Esophagus squamous epithelium (tissue), 5 donors: ENCODE data around the gene GLDN. TPM values are rescaled to one million over a fixed set of nuclear protein-coding genes. Genes with fewer than 3 reads are reported as not detected.

Experiments
- DNase-seq: peaks from one replicate; lab custom pipeline; 2025; lab: John Stamatoyannopoulos, UW
- H3K27ac ChIP-seq, 4 donors: fragments of 200-600 bp; sonication (generic); one replicate each; pipeline ENCODE4 v1.5.1; 2016 to 2019; ENCODE audit warnings: mild to moderate bottlenecking in 1 of 4
- H3K27me3 ChIP-seq, 4 donors: fragments of 200-600 bp; sonication (generic); 1 replicate in 3 of 4; 2 replicates in 1 of 4; pipeline versions ENCODE4 v1.5.1 to v1.6.0; 2017 to 2021; ENCODE audit warnings: antibody characterized with exemption in 1 of 4
- H3K36me3 ChIP-seq, 3 donors: fragments of 200-600 bp; sonication (generic); one replicate each; pipeline ENCODE4 v1.5.1; 2016 to 2019
- H3K4me1 ChIP-seq, 3 donors: fragments of 200-600 bp; sonication (generic); one replicate each; pipeline ENCODE4 v1.5.1; 2017 to 2019
- H3K4me3 ChIP-seq, 4 donors: fragments of 200-600 bp; sonication (generic); 1 replicate in 3 of 4; 2 replicates in 1 of 4; pipeline ENCODE4 v1.5.1; 2016 to 2019; ENCODE audit warnings: mild to moderate bottlenecking in 2 of 4, moderate library complexity in 1 of 4
- H3K9me3 ChIP-seq, 3 donors: fragments of 200-600 bp; sonication (generic); one replicate each; pipeline ENCODE4 v1.5.1; 2016 to 2019
- POLR2A ChIP-seq, 4 donors: fragments of 450-650 bp; IDR thresholded peaks; one replicate each; pipeline ENCODE4 v1.6.1; 2017; ENCODE audit warnings: antibody characterized with exemption in 4 of 4, mild to moderate bottlenecking in 4 of 4, moderate library complexity in 3 of 4
- WGBS, 2 donors: methylation state at CpG; one replicate each; pipeline ENCODE4 v1.1.5; 2018; 5-methylcytosine and 5-hydroxymethylcytosine counted together
- intact Hi-C: fragments of 100-400 bp; cut with DNase I; formaldehyde crosslinking; loops from one replicate; pipeline ENCODE4 v1.15.0; 2022
- total RNA-seq, 4 donors: library from RNA; depleted of rRNA; stranded (reverse); fragments of >200 nt; gene quantifications; one replicate each; pipeline ENCODE4 v1.1.0, GENCODE V29; 2016
- TF ChIP-seq, protein P1 (sequence below), 6 experiments: fragments of 450-650 bp in 4 of 6; fragments of 200-600 bp in 2 of 6; sonication (generic) in 2 of 6; IDR thresholded peaks; one replicate each; pipeline ENCODE4 v1.5.1; 2016 to 2019; ENCODE audit warnings: antibody characterized with exemption in 6 of 6, mild to moderate bottlenecking in 4 of 6, moderate library complexity in 4 of 6
- donor health status: DM: yes; HTN: yes; CAD: no.

Gene GLDN
- total RNA-seq, 4 donors from 2014 or later = 0.31 to 2.1 (median 0.74) TPM

DNA sequence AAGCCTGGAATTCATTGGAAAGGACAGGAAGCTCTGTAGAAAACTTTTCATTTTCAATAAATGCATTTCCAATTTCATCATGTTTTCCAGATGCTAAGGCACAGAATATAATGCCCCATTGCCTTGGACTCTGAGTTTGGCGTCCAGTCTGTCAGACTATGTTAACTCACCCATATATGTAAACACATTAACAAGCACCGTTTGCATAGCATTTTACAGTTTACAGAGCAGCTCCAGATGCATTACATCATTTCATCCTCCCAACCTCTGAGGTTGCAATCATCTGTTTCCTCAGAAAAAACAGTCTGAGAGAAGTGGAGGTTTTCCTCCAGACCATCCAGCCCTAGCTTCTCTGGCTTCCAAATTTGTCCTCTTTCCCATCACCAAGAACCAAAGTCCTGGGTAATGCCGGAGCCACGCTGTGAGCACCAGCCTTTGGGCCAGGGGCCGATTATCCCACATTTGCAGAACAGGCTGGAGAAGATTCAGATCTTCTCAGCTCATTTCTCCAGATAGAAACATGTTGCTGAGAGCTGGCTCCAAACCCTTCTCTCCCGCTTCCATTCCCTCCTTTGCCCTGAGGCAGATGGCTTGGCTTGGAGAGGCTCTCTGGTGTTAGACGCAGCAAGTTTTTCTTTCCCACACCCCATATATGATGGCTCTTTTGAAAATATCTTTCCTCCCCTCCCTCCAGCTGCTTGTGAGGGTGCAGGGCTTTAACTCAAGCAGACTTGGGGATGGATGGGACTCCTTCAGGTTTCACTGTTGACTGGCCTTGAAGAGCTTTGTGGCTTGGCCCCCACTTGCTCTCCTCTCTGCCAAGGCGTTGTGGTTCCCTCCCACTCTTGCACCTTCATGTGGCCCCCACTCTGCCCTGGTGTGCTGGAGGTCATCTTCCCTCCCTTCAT lies 29.0 kb upstream of the GLDN start:
- Histone ChIP-seq H3K27ac (peak overlapping the region in 2 of 4 donors; percentile 18 to 31), H3K27me3 (peaks cover 0 to 5% (median 0%) of the 10 kb centered on the region in 4 donors), H3K4me1 (peaks cover 3 to 11% (median 8%) of the 10 kb centered on the region in 3 donors), H3K4me3 (no peak overlapping the region), H3K36me3 (no peaks in the 10 kb centered on the region), H3K9me3 (no peaks in the 10 kb centered on the region)
- TF ChIP-seq POLR2A (IDR thresholded peaks at IDR 0.05) = no peak
- TF ChIP-seq, protein P1, sequence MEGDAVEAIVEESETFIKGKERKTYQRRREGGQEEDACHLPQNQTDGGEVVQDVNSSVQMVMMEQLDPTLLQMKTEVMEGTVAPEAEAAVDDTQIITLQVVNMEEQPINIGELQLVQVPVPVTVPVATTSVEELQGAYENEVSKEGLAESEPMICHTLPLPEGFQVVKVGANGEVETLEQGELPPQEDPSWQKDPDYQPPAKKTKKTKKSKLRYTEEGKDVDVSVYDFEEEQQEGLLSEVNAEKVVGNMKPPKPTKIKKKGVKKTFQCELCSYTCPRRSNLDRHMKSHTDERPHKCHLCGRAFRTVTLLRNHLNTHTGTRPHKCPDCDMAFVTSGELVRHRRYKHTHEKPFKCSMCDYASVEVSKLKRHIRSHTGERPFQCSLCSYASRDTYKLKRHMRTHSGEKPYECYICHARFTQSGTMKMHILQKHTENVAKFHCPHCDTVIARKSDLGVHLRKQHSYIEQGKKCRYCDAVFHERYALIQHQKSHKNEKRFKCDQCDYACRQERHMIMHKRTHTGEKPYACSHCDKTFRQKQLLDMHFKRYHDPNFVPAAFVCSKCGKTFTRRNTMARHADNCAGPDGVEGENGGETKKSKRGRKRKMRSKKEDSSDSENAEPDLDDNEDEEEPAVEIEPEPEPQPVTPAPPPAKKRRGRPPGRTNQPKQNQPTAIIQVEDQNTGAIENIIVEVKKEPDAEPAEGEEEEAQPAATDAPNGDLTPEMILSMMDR (IDR thresholded peaks at IDR 0.05) = no peak
- no peak for DNase-seq
- WGBS, 2 donors = 57 to 60% methylated on average over 8 of the region's 8 CpGs
- intact Hi-C loops = no loop called here

DNA sequence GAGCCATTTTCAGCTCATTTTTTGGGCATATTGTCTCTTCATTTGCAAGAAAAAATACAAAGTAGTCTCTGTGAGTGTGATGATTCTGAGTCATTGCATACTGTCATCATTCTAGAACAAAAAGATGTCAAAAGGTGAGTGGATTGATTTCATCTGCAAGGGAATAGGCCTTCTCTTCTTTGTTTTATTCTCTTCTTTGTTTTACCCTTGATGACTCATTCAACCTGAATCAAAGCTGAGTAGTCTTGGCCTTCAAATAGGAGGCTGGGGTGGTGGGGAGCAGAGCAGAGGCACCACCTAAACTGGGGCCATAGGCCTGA lies 28.4 kb upstream of the GLDN start:
- H3K4me1 ChIP-seq = peaks cover 2 to 11% (median 3%) of the 10 kb centered on the region in 3 donors
- H3K27ac ChIP-seq = no peak overlapping the region
- peaks cover 0 to 5% (median 0%) of the 10 kb centered on the region in 4 donors for H3K27me3 ChIP-seq
- intact Hi-C loops = no loop called here
- H3K4me3 ChIP-seq = no peak overlapping the region
- no peaks in the 10 kb centered on the region for H3K9me3 ChIP-seq
- no peak for DNase-seq
- H3K36me3 ChIP-seq = no peaks in the 10 kb centered on the region
- no peak for TF ChIP-seq POLR2A (IDR thresholded peaks at IDR 0.05)
- TF ChIP-seq, protein P1 (IDR thresholded peaks at IDR 0.05) = no peak

DNA sequence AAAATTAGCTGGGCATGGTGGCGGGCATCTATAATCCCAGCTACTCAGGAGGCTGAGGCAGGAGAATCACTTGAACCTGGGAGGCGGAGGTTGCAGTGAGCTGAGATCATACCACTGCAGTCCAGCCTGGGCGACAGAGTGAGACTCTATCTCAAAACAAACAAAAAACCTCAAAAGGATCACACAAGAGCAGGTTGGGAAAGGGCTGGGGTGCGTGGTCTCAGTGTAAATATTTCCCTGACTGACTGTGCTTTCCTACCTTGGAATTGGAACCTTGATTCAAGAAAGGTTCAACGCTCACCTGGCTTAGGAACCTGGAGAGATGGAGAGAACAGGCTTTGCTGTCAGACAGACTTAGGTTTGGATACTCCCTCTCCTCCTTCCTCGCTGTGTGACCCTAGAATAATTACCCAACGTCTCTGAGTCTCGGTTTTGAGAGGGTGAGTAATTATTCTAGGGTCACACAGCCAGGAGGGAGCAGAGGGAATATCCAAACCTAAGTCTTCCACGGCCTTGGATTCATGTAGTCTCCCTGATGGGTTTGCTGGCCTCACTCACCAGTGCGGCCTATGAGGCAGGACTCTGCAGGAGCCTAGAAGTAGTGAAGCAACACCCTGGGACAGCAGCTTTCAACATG lies 27.7 kb upstream of the GLDN start:
- 72 to 81% methylated on average over 8 to 10 of the region's 10 CpGs for WGBS, 2 donors
- intact Hi-C loops = no loop called here
- Histone ChIP-seq H3K27me3 (peaks cover 0 to 5% (median 0%) of the 10 kb centered on the region in 4 donors), H3K36me3 (no peaks in the 10 kb centered on the region), H3K9me3 (no peaks in the 10 kb centered on the region), H3K4me1 (peaks cover 0 to 11% (median 3%) of the 10 kb centered on the region in 3 donors), H3K4me3 (no peak overlapping the region), H3K27ac (no peak overlapping the region)
- no peak for TF ChIP-seq POLR2A (IDR thresholded peaks at IDR 0.05)
- TF ChIP-seq, protein P1 (IDR thresholded peaks at IDR 0.05) = no peak
- no peak for DNase-seq

DNA sequence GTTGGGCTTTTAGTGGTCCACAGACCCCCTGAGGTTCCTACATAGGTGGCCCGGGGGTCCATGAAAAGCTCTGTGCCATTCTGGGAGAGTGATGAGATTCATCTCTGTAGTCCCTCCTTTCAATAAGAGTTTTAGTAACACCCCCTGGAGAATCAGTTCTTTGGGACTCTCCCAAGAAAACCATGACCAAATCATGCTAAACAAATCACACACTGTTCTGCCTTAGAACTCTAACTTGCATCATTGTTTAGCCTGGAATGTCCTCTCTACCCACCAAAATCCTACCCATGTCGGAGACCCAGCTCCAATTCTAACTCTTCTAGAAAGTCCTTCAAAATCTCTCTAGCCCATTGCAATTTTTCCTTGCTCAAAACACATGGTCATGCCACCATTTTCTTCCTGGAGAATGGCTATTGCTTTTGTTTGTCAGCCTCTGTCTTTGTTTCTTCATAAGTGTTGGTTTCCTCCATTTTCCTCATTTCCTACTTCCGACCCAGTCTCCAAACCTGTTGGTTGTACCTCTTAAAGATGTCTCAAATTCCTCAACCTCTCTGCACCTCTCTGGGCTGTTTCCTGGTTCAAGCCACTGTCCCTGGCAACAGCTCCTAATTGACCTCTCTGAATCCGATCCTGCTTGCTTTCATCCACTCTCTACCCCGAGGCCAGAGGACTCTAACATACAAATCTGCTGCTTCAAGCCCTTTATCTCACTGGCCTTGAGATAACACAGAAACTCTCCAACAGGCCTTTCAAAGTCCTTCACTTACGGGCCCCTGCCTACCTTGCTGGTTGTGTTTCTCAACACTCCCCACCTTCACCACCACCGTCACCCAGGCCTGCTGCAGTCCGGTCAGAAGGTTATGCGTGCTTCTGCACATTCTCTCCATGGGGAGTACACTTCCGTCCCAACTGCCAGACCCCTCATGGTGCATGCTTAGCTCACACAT lies 26.8 kb upstream of the GLDN start:
- H3K27me3 ChIP-seq = peaks cover 0 to 4% (median 0%) of the 10 kb centered on the region in 4 donors
- WGBS, 2 donors = 74 to 80% methylated on average over 10 of the region's 10 CpGs
- no peaks in the 10 kb centered on the region for H3K9me3 ChIP-seq
- no peak overlapping the region for H3K4me3 ChIP-seq
- H3K4me1 ChIP-seq = peaks cover 0 to 11% (median 3%) of the 10 kb centered on the region in 3 donors
- H3K27ac ChIP-seq = no peak overlapping the region
- TF ChIP-seq, protein P1 (IDR thresholded peaks at IDR 0.05) = no peak
- TF ChIP-seq POLR2A (IDR thresholded peaks at IDR 0.05) = no peak
- intact Hi-C loops = no loop called here
- no peaks in the 10 kb centered on the region for H3K36me3 ChIP-seq
- DNase-seq = no peak
